H9 (cell line): ENCODE data around the gene ANTKMT. TPM values are rescaled to one million over a fixed set of nuclear protein-coding genes. Genes with fewer than 3 reads are reported as not detected.

ENCODE experiments used
- DNase-seq: peaks from one replicate; pipeline ENCODE4 v3.0.0-alpha.2; 2017
- H2AFZ ChIP-seq: one replicate; pipeline ENCODE4 v1.6.1; 2013; ENCODE audit warnings: mild to moderate bottlenecking, low read length, control low read depth, moderate library complexity
- H2AK5ac ChIP-seq: 2 replicates; pipeline ENCODE4 v1.6.1; 2013; ENCODE audit warnings: low read length, control low read depth, mixed read lengths; ENCODE audit not compliant: insufficient read length
- H2BK120ac ChIP-seq: one replicate; pipeline ENCODE4 v1.6.1; 2013; ENCODE audit warnings: low read depth, mild to moderate bottlenecking, low read length, control low read depth, inconsistent platforms; ENCODE audit not compliant: poor library complexity, severe bottlenecking
- H2BK12ac ChIP-seq: 2 replicates; pipeline ENCODE4 v1.6.1; 2013; ENCODE audit warnings: low read length, control low read depth, mixed read lengths, low read depth; ENCODE audit not compliant: insufficient read length
- H2BK15ac ChIP-seq: 2 replicates; pipeline ENCODE4 v1.6.1; 2013; ENCODE audit warnings: low read depth, low read length, control low read depth
- H2BK20ac ChIP-seq: one replicate; pipeline ENCODE4 v1.6.1; 2013; ENCODE audit warnings: low read depth, mild to moderate bottlenecking, low read length, control low read depth, inconsistent platforms; ENCODE audit not compliant: poor library complexity, severe bottlenecking
- H2BK5ac ChIP-seq: 2 replicates; pipeline ENCODE4 v1.6.1; 2013; ENCODE audit warnings: low read length, control low read depth, mixed read lengths; ENCODE audit not compliant: insufficient read length
- H3K14ac ChIP-seq: 2 replicates; pipeline ENCODE4 v1.6.1; 2013; ENCODE audit warnings: low read length, control low read depth; ENCODE audit not compliant: insufficient read depth
- H3K18ac ChIP-seq: 2 replicates; pipeline ENCODE4 v1.6.1; 2013; ENCODE audit warnings: low read depth, mild to moderate bottlenecking, mixed read lengths, low read length, control low read depth; ENCODE audit not compliant: insufficient read length
- H3K23ac ChIP-seq: 2 replicates; pipeline ENCODE4 v1.6.1; 2013; ENCODE audit warnings: low read length, control low read depth, mixed read lengths, low read depth; ENCODE audit not compliant: insufficient read length
- H3K23me2 ChIP-seq: 2 replicates; pipeline ENCODE4 v1.6.1; 2013; ENCODE audit warnings: low read depth, mild to moderate bottlenecking, mixed read lengths, low read length, control low read depth; ENCODE audit not compliant: insufficient read length, poor library complexity, severe bottlenecking
- H3K27ac ChIP-seq: 2 replicates; pipeline ENCODE4 v1.5.1; 2013; ENCODE audit warnings: low read length, control low read depth, mixed read lengths, low read depth; ENCODE audit not compliant: insufficient read length
- H3K27me3 ChIP-seq: 2 replicates; pipeline ENCODE4 v1.6.1; 2013; ENCODE audit warnings: low read length, control low read depth, inconsistent platforms; ENCODE audit not compliant: insufficient read depth
- H3K4ac ChIP-seq: 2 replicates; pipeline ENCODE4 v1.6.1; 2013; ENCODE audit warnings: low read depth, mild to moderate bottlenecking, control low read depth, inconsistent platforms, low read length, moderate library complexity
- H3K4me1 ChIP-seq: 2 replicates; pipeline ENCODE4 v1.6.1; 2013; ENCODE audit warnings: low read length, control low read depth, inconsistent platforms; ENCODE audit not compliant: insufficient read depth
- H3K4me2 ChIP-seq: 2 replicates; pipeline ENCODE4 v1.6.1; 2013; ENCODE audit warnings: low read length, control low read depth, mixed read lengths; ENCODE audit not compliant: insufficient read length, insufficient read depth
- H3K56ac ChIP-seq: 2 replicates; pipeline ENCODE4 v1.6.1; 2013; ENCODE audit warnings: low read depth, mild to moderate bottlenecking, mixed read lengths, low read length, control low read depth; ENCODE audit not compliant: insufficient read length
- H3K79me1 ChIP-seq: 2 replicates; pipeline ENCODE4 v1.6.1; 2013; ENCODE audit warnings: low read depth, mild to moderate bottlenecking, moderate library complexity, low read length, control low read depth, inconsistent platforms; ENCODE audit not compliant: insufficient read depth, poor library complexity, severe bottlenecking
- H3K79me2 ChIP-seq: 2 replicates; pipeline ENCODE4 v1.6.1; 2013; ENCODE audit warnings: low read length, control low read depth, inconsistent platforms; ENCODE audit not compliant: insufficient read depth
- H3K9ac ChIP-seq: 2 replicates; pipeline ENCODE4 v1.6.1; 2013; ENCODE audit warnings: low read length, control low read depth, mixed read lengths; ENCODE audit not compliant: insufficient read length; ENCODE audit errors: extremely low read depth
- H3K9me3 ChIP-seq: one replicate; pipeline ENCODE4 v1.6.1; 2013; ENCODE audit warnings: low read depth, low read length, inconsistent platforms; ENCODE audit not compliant: control insufficient read depth
- H3T11ph ChIP-seq: one replicate; pipeline ENCODE4 v1.6.1; 2013; ENCODE audit warnings: mild to moderate bottlenecking, low read length, control low read depth, inconsistent platforms
- H4K20me1 ChIP-seq: one replicate; pipeline ENCODE4 v1.6.1; 2013; ENCODE audit not compliant: control insufficient read depth, insufficient read length, insufficient read depth
- H4K5ac ChIP-seq: 2 replicates; pipeline ENCODE4 v1.6.1; 2013; ENCODE audit warnings: low read depth, mild to moderate bottlenecking, mixed read lengths, low read length, control low read depth; ENCODE audit not compliant: insufficient read length
- H4K8ac ChIP-seq: replicated peaks from 2 replicates; pipeline ENCODE4 v1.6.1; 2013; ENCODE audit warnings: low read length, control low read depth, mixed read lengths, low read depth; ENCODE audit not compliant: insufficient read length
- H4K91ac ChIP-seq: 2 replicates; pipeline ENCODE4 v1.6.1; 2013; ENCODE audit warnings: low read depth, mild to moderate bottlenecking, moderate library complexity, mixed read lengths, low read length, control low read depth; ENCODE audit not compliant: insufficient read length
- H3K27ac Mint-ChIP-seq, 3 experiments: 2 replicates in 2 of 3; 3 replicates in 1 of 3; pipeline ENCODE4 v1.8.0; 2020 to 2021; ENCODE audit warnings: mixed read lengths in 3 of 3, mild to moderate bottlenecking in 1 of 3, moderate library complexity in 1 of 3
- H3K27me3 Mint-ChIP-seq: 2 replicates; pipeline ENCODE4 v1.8.0; 2021; ENCODE audit warnings: low read depth, mild to moderate bottlenecking, moderate library complexity, mixed read lengths
- H3K36me3 Mint-ChIP-seq, 3 experiments: 2 replicates in 2 of 3; 3 replicates in 1 of 3; pipeline ENCODE4 v1.8.0; 2020 to 2021; ENCODE audit warnings: low read depth in 3 of 3, mixed read lengths in 3 of 3; ENCODE audit not compliant: insufficient read depth in 1 of 3
- H3K4me1 Mint-ChIP-seq, 2 experiments: 2 replicates each; pipeline ENCODE4 v1.8.0; 2020; ENCODE audit warnings: mixed read lengths in 2 of 2
- H3K4me3 Mint-ChIP-seq, 2 experiments: 2 replicates in 1 of 2; 3 replicates in 1 of 2; pipeline ENCODE4 v1.8.0; 2020 to 2021; ENCODE audit warnings: mild to moderate bottlenecking in 2 of 2, mixed read lengths in 2 of 2, moderate library complexity in 1 of 2
- H3K9me3 Mint-ChIP-seq, 2 experiments: 2 replicates in 1 of 2; 3 replicates in 1 of 2; pipeline ENCODE4 v1.8.0; 2020; ENCODE audit warnings: mild to moderate bottlenecking in 2 of 2, mixed read lengths in 2 of 2, moderate library complexity in 1 of 2
- CTCF ChIP-seq: fragments of 200-600 bp; sonication (generic); conservative IDR thresholded peaks from 3 replicates; pipeline ENCODE4 v1.8.0; 2021; ENCODE audit warnings: antibody characterized with exemption, mild to moderate bottlenecking
- WGBS: extraction: QIAGEN DNeasy Blood & Tissue Kit; methylation state at CpG from one replicate; pipeline ENCODE4 v1.1.7; 2013; ENCODE audit warnings: missing lambda C conversion rate, low lambda C conversion rate, mixed read lengths; ENCODE audit not compliant: insufficient read length; ENCODE audit errors: extremely low coverage; 5-methylcytosine and 5-hydroxymethylcytosine counted together
- total RNA-seq: library from RNA; stranded (reverse); gene quantifications from 2 replicates; pipeline ENCODE4 v1.2.1, GENCODE V29; 2021

The ANTKMT gene
- total RNA-seq, 1 experiment from 2014 or later, result 31.5 TPM

DNA sequence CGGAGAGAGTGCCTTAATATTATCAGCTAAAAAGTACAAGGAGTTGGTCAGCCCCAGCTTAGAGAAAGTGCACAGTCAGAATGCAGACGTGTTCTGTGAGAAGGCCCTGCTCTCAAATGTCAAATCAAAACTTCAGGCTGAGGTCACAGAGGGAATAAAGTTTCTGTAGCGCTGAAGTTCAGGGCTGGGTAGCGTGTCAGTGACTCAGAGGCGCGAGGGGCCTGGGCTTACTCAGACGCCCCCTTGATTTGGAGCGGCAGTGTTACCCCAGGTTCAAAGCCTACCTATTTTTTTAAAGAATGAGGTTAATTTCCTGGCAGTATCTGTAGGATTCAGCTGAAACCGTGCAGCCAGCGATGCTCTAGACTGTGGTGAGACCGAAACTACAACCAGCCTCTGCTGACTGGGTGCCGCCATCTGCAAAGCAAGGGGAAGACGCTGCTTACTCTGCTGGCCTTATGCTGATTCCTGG, 15.1 kb downstream of the ANTKMT start:
- Histone ChIP-seq H3K9ac (no peak overlapping the region), H4K5ac (no peak overlapping the region), H3K23me2 (peaks cover 6% of the 10 kb centered on the region), H3K4me2 (no peak overlapping the region), H2BK15ac (no peak overlapping the region), H2BK20ac (no peak overlapping the region), H3K27ac (no peak overlapping the region), H3K79me1 (no peaks in the 10 kb centered on the region), H2AK5ac (no peak overlapping the region), H3K18ac (no peak overlapping the region), H3K14ac (no peak overlapping the region), H3T11ph (no peak overlapping the region), H3K9me3 (no peaks in the 10 kb centered on the region), H3K23ac (no peak overlapping the region), H2AFZ (no peak overlapping the region), H4K8ac (no peak overlapping the region), H3K56ac (no peak overlapping the region), H4K91ac (no peak overlapping the region), H3K4ac (no peak overlapping the region), H3K4me1 (peaks cover 2% of the 10 kb centered on the region; the same call in 1 of the 2 replicates), H2BK12ac (no peak overlapping the region), H3K79me2 (no peaks in the 10 kb centered on the region), H2BK5ac (no peak overlapping the region), H3K27me3 (no peaks in the 10 kb centered on the region), H2BK120ac (no peak overlapping the region), H4K20me1 (no peaks in the 10 kb centered on the region)
- no peak overlapping the region for H3K4me3 Mint-ChIP-seq
- H3K27me3 Mint-ChIP-seq, result no peaks in the 10 kb centered on the region
- H3K36me3 Mint-ChIP-seq, result peaks cover 5 to 36% (median 29%) of the 10 kb centered on the region in 3 experiments; a peak in 6 of 7 replicates
- DNase-seq, result no peak
- no peak for TF ChIP-seq CTCF
- H3K4me1 Mint-ChIP-seq, result peaks cover 9 to 13% of the 10 kb centered on the region in 2 experiments
- H3K27ac Mint-ChIP-seq, result no peak overlapping the region
- no peaks in the 10 kb centered on the region for H3K9me3 Mint-ChIP-seq
- WGBS, result no CpG with 5 or more reads among the region's 13 CpGs
